ENCODE data around the gene KCNAB1.
"Not testable (repeated sequence)": the region's sequence is repeated elsewhere in the genome, so short reads cannot be mapped to it uniquely, and the experiment has no call there.

KCNAB1 gene
- total RNA-seq = 0 to 0.24 (median 0) reads per million in 4 donors

GRCh38 chr3:156120528-156121251, at the start of gene KCNAB1:
KCNAB1 (plus strand) TSS chr3:156120578.
- no peak for DNase-seq

GRCh38 chr3:156071031-156071430, 49.3 kb upstream of the KCNAB1 start:
- no peak for DNase-seq

- DNase-seq = not testable (repeated sequence)
These were observed 47.3 kb upstream of the KCNAB1 start for GRCh38 chr3:156072950-156073657.

- no peak for DNase-seq
These were observed 30.3 kb upstream of the KCNAB1 start for GRCh38 chr3:156090126-156090525.

- no peak for DNase-seq
These were observed 26.4 kb upstream of the KCNAB1 start for GRCh38 chr3:156093964-156094363.

GRCh38 chr3:156094391-156094790, 26.0 kb upstream of the KCNAB1 start:
- no peak for DNase-seq

- DNase-seq = not testable (repeated sequence)
These were observed 24.7 kb upstream of the KCNAB1 start for GRCh38 chr3:156095652-156096051.

GRCh38 chr3:156098437-156099035, 21.8 kb upstream of the KCNAB1 start:
- no peak for DNase-seq

- DNase-seq = not testable (repeated sequence)
These were observed 21.0 kb upstream of the KCNAB1 start for GRCh38 chr3:156099348-156099747.

- not testable (repeated sequence) for DNase-seq
These were observed 20.4 kb upstream of the KCNAB1 start for GRCh38 chr3:156099984-156100383.

GRCh38 chr3:156102267-156102931, 18.0 kb upstream of the KCNAB1 start:
- no peak for DNase-seq

- DNase-seq = no peak
These were observed 13.5 kb upstream of the KCNAB1 start for GRCh38 chr3:156106721-156107373.

- no peak for DNase-seq
These were observed 12.9 kb upstream of the KCNAB1 start for GRCh38 chr3:156107504-156107903.

GRCh38 chr3:156108616-156109015, 11.8 kb upstream of the KCNAB1 start:
- no peak for DNase-seq

GRCh38 chr3:156109989-156110388, 10.4 kb upstream of the KCNAB1 start:
- no peak for DNase-seq

GRCh38 chr3:156126467-156126866, 6.1 kb downstream of the KCNAB1 start:
- no peak for DNase-seq

- DNase-seq = no peak
These were observed 10.9 kb downstream of the KCNAB1 start for GRCh38 chr3:156131241-156131640.

- no peak for DNase-seq
These were observed 11.4 kb downstream of the KCNAB1 start for GRCh38 chr3:156131799-156132198.

- no peak for DNase-seq
These were observed 11.9 kb downstream of the KCNAB1 start for GRCh38 chr3:156132313-156132712.

GRCh38 chr3:156133076-156133475, 12.7 kb downstream of the KCNAB1 start:
- no peak for DNase-seq

GRCh38 chr3:156135921-156136638, 15.7 kb downstream of the KCNAB1 start:
- DNase-seq = no peak

- not testable (repeated sequence) for DNase-seq
These were observed 17.0 kb downstream of the KCNAB1 start for GRCh38 chr3:156137397-156137796.
